Ishikawa (cell line): ENCODE results near the gene MTHFS.

Experiments used
- CEBPB ChIP-seq: IDR thresholded peaks from 2 replicates; pipeline ENCODE4 v1.6.1; 2012
- EP300 ChIP-seq: IDR thresholded peaks from 2 replicates; pipeline ENCODE4 v1.6.1; 2012; ENCODE audit warnings: borderline replicate concordance
- MAX ChIP-seq: IDR thresholded peaks from 2 replicates; pipeline ENCODE4 v1.6.1; 2012
- RAD21 ChIP-seq: IDR thresholded peaks from 2 replicates; pipeline ENCODE4 v1.6.1; 2012; ENCODE audit warnings: low read depth
- REST ChIP-seq: IDR thresholded peaks from 2 replicates; pipeline ENCODE4 v1.6.1; 2012; ENCODE audit warnings: low read depth, mild to moderate bottlenecking

- TF ChIP-seq EP300 (no peak), MAX (no peak), REST (no peak), RAD21 (no peak), CEBPB (no peak)
These were observed 21.5 kb upstream of the MTHFS start for GRCh38 chr15:79918278-79918677.
